ENCODE data around the gene CEMIP.

DNA sequence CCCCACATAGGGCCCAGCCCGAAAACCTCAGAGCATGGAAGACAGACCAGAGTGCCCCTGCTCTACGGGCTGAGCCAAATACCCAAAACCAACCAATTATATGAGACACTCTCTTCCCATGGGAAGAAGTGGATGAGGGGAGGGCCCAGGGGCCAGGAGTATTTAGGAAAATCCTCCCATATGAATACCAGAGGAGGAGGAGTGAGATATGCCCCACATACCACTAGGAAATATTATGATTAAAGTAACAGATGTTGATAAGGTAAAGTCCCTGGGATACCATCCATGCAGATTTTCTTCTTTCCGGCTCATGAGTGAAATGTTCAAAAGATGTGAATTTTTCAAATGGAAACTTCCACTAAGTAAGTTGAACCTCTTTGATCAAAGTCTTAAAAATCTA is 160.0 kb downstream of the CEMIP start:
- no peak for TF ChIP-seq POLR2A (IDR thresholded peaks at IDR 0.05)
- TF ChIP-seq CTCF (IDR thresholded peaks at IDR 0.05): no peak
